Globus pallidus (tissue), 1 donor: ENCODE data around the gene NUDT15.

Experiments used
- DNase-seq: peaks from one replicate; pipeline ENCODE4 v3.0.0-alpha.2; 2015; ENCODE audit warnings: low spot score

NUDT15 gene

DNA sequence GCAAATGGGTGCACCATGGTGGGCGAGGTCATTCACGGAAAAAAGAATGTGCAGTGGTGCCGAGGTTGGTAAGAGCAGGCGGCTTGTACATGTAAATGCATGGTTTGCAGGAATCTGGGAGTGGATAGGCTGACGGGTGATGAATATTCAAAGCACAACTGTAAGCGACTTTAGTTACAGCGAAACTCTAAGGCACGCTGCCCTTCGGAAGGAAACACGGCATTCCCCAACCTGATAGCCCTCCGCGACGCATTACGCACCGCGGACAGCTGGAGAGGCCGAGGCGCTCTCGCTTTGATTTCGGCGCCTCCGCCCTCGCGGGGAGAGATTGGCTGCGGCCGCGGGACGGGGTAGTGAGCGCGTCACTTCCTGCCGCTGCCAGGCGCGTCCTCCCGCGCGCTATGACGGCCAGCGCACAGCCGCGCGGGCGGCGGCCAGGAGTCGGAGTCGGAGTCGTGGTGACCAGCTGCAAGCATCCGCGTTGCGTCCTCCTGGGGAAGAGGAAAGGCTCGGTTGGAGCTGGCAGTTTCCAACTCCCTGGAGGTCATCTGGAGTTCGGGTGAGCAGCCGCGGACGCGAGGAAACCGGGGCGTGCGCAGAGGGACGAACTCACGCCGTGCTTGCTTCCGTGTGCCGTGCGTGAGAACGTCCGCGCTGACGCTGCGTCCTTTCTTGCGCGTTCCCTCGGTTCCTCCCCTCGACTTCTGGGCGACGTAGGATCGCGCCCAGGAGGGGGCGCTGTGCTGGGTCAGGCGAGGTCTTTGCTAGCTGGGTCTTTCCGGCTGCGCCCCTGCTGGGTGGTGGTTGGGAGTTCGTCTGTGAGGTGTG is at the start of gene NUDT15:
TSS of gene NUDT15 (plus strand) at position 381 of the 828 bp plus-strand sequence. CDS start at position 402, 21 bp downstream.
- DNase-seq: peak; percentile 95

DNA sequence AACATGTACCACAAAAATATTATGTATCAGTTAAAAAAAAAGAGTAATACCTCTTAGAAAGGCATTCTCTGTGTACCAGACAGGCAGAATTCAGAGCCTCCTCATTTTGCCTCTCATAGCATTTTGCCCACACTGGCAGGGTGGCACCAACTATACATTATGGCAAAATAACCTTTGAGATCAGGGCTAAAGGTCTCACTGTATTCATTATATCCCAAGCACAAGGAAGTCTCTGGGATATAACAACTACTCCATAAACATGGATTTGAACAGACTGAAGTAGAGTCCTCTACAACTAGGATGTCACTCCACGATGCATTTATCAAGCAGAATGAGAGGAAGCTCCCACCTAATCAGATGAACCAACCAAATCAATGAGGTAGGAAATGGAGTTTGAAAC is 47.1 kb upstream of the NUDT15 start:
- DNase-seq: no peak

DNA sequence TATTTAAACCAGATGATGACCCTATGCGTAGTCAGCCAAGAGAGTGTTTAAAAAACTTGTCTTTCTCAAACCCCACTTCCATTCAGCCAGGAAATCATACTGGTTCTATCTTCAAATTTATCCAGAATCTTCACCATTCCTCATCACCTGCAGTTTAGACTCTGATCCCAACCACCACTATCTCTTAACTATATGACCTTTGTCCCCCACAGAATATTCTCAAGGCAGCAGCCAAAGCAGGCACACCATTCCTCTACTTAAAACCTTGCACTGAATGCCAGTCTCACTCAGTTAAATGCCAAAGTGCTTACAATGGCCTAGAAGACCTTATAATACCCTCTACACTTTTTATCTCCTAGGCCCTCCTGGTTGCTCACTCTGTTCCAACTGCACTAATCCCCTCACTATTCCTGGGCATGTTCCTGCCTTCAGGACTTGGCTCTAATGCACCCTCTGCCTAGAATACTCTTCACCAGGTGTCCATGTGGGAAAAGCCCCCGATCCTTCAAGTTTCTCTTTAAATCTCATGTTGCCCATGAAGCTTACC is 46.5 kb upstream of the NUDT15 start:
- no peak for DNase-seq

DNA sequence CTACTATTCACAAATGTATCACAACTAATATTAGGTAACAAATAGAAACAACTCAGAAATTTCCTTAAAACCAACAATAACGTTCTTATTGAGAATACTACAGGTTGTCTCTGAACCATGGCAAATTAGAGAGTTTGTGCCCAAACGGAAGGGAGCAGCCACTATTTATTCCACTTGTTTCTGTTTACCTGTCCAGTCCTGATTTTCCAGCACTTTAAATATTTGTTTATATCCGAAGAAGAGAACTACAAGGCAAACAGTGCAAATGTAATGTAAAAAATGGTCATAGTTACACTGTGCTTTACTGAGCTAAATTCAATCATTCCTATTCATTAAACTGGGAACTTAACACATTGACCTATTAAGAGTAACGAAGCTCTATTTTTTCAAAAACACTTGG is 45.7 kb upstream of the NUDT15 start:
- DNase-seq: no peak

DNA sequence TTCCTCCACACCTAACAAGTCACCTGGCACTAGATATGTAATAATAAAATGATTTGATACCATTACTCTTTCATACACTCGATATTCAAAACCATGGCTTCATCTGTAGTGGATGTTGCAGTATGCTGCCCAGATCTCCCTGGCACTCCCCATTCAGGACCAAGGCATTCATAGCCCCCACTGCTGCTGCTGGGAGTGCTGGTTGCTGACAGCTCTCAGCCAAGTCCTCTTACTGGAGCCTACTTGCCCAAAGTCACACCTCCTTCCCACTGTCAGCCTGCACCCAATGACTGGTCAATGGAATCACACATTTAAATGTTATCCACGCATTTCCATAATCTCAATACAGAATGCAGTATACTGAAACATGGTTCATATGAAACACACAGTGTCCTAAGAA is 40.1 kb upstream of the NUDT15 start:
- DNase-seq: no peak

DNA sequence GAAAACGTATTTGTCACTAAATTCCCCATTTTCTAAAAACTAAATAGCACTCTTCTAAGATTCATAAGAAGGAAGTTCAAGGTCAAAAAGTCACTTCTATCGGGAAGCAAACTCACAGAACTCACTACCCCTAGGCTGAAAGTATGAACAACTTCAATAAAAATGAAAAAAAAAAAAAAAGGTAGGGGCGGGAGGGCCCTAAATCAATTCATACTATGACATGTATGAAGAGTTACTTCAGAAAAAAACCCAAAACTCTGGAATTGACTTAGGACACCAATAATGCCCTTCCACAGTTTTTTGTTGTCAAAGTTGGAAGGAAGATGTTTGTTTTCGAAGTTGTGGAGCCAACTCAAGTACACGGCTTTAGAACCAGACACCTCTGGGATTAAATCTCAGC is 37.6 kb upstream of the NUDT15 start:
- no peak for DNase-seq

DNA sequence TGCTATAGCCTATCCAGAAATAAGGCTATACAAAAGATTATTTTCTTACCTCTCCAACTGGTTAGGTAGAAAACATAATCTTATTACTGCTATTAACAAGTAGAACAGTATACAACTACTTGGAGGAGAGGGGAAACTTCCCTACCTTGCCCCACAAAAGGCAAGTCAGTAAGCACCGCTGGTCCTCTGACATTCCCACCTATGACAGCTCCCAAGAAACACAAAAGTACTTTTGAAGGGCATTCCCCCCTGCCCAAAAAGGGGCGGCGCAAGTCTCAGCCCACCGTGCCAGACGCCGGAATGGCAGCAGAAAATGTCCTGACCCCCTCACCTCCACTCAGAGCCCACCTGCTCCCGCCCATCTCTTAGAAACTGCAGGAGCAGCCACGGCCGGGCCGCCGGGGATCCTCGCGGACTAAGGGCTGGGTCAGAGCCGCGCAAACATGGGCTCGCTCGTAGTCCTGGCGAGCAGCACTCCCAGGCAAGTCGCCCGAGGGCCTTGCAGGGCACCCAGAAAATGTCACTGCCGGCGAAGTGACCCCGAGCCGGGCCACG is 36.9 kb upstream of the NUDT15 start:
- no peak for DNase-seq

DNA sequence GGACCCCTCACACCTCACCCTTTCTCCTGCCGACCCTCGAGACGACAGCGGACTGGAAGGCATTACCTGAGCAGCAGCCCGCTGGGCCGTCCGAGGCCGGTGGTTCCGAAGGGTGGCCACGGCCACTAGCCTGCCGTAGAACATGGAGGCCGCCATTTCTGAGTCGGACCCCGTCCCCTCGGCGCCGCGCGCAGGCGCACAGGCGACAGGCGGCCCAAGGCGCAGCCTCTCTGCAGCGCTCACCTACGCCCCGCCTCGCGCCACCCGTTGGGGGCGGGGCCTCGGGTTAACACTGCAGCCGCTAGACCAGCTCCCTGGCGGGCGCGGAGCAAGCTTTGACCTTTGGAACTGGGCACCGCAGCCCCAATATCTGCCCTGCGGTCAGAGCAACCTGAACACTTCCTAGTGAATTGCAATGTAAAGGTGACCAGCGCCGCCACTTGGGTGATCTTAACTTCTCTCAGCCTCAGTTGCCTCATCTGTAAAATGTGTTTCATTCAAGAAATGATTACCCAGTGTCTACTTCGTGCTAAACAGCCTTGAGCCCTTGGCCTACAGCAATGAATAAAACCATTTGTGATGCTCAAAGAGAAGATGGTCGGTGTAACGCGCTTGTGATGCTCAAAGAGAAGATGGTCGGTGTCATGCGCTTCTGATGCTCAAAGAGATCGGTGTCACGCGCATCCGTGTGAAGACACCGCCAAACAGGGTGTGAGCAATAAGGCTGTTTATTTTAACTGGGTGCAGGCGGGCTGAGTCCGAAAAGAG is 36.2 kb upstream of the NUDT15 start, which contains the start of gene SUCLA2:
TSS of gene SUCLA2 (minus strand) at position 160 of the 768 bp plus-strand sequence. CDS start at position 156, 4 bp downstream.
- peak; percentile 87 for DNase-seq

DNA sequence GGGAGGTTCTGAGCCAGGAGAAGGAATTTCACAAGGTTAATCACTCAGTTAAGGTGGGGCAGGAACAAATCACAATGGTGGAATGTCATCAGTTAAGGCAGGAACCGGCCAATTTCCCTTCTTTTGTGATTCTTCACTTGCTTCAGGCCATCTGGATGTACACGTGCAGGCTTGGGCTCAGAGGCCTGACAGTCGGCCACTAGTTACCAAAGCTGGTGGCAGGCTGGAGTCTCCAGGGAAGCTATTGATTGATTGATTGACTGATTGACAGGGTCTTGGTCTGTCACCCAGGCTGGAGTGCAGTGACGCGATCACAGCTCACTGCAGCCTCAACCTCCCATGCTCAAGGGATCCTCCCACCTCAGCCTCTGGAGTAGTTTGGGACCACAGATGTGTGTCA is 35.5 kb upstream of the NUDT15 start:
- peak; percentile 10 for DNase-seq

DNA sequence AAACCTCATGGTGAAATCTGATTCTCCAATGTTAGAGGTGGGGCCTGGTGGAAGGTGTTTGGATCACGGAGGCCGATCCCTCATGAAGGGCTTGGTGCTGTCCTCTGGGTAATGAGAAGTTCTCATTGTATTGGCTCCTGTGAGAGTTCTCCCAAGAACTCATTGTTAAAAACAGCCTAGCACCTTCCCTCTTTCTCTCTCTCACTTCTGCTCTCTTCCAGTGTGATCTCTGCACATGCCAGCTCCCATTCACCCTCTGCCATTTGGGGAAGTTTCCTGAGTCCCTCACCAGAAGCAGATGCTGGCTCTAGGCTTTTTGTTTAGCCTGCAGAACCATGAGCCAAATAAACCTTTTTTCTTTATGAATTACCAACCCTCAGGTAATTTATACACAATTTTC is 33.3 kb upstream of the NUDT15 start:
- DNase-seq: peak; percentile 47

DNA sequence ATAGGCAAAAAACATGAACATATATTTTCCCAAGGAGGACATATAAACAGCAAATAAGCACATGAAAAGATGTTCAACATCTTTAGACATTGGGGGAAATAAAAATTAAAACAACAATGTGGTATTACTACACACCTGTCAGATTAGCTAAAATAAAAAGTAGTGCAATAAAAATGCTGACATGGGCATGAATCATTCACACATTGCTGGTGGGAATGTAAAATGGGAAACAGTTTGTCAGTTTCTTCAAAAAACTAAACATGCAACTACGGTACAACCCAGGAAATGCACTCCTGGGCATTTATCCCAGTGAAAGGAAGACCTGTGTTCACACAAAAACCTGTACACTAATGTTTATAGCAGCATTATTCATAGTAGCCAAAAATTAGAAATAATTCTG is 31.1 kb upstream of the NUDT15 start:
- DNase-seq: no peak

DNA sequence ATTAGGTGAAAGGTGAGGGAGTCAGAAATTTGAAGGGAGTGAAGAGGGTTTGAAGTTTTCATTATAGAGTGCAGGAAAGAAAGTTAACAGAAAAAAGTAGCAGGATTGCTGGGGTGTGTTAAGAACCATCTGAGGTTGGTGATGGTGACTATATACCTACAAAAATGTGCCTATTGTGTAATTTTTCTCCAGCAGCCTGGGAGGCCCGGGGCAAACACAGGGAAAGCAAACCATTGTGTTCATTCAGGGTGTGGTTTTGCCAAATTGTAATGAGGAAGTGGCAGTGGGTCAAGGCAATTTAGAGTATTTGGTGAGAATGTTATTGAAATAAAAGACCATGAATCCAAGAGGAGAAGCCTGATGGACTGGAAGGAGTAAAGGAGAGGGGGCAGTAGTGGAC is 28.2 kb upstream of the NUDT15 start:
- DNase-seq: no peak

DNA sequence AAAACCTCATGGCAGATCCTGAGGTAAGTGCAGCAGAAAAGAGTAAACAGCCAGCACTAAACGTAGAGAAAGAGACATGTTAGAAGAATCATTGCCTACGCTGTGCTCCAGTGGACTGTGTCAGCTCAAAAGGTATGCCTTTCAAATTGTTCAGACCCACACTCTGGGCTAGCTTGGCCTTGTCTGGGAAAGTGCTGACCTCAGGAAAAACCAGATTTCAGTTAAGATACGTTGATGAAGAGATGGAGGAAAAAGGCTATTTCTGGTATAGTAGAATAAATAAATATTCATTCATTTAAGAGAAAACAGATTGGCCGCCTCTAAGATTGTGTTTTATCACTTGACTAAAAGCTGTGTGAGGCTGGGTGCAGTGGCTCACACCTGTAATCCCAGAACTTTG is 26.8 kb upstream of the NUDT15 start:
- DNase-seq: no peak

DNA sequence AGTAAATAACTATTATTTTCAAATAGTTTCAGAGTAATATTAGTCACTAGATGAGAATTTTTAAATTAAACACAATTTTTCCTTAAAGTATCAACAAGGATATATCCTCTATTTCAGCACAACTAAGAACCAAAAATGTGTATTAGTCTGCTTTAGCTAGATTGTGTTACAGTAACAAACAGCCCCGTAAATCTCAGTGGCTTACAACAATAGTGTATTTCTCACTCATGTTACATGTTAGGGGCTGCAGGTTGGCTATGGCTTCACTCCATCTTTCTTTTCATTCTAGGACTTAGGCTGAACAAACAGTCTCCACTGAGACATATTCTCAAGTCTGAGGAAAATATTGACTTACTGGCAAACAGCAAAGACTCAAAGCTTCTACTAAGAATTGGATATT is 24.9 kb upstream of the NUDT15 start:
- DNase-seq: no peak

DNA sequence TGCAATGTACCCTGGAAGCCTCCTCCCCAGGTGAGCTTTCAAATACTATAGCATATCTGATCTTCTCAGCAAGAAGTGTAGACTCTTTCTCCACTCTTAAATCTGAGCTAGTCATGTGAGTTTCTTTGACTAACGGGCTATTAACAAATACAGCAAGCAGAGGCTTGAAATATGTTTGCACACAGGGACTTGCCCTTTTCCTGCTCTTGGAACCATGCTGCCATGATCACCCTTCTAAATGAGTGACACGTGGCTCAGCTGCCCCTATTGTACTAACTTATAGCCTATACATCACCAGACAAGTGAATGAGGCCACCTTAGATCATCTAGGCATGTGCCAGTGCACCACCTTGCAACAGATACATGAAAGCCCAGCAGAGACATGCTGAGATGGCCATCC is 23.2 kb upstream of the NUDT15 start:
- no peak for DNase-seq

DNA sequence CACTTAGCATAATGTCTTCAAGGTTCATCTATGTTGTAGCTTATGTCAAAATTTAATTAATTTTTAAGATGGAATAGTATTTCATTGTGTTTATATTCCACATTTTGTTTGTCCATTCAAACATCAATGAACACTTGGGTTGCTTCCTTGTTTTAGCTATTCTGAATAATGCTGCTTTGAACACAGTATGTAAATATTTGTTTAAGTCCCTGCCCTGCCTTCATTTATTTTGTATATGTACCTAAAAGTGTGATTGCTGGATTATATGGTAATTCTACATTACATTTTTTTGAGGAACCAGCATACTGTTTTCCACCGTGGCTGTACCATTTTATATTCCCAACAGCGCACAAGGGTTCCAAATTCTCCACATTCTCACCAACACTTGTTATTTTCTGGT is 18.9 kb upstream of the NUDT15 start:
- DNase-seq: no peak

DNA sequence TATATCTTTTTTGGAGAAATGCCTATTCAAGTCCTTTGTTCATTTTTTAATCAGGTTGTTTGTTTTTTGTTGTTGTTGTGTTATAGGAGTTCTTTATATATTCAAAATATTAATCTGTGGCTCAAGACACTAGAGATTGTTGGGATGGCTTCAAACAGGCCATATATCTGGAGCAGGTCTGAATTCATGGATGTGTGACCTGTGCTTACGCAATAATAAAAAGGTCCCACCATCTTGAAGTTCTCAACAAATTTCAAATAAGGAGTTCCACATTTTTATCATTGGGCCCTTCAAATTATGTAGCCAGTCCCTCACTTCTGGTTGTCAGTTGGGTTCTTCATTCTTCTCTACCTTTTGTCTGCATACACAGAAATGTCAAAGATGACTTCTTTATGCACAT is 17.7 kb upstream of the NUDT15 start:
- no peak for DNase-seq

DNA sequence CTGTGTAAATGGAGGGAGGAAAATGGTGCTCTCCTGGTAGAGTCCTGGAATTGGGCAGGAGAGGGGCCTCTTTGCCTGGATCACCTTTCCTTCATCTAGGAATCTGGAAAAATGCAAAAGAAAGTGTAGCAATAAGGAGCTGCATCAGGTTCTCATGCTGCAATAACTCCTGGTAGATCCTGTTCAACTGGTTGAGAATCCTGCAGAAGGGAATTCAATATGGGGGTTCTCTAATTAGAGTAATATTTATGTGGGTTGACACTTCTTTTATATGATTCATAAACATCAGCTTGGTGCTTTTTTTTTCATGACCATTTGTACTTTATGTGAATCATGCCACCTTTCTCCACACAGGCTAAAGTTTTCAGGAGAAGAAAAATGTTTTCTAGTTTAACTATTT is 9.5 kb upstream of the NUDT15 start:
- DNase-seq: no peak

DNA sequence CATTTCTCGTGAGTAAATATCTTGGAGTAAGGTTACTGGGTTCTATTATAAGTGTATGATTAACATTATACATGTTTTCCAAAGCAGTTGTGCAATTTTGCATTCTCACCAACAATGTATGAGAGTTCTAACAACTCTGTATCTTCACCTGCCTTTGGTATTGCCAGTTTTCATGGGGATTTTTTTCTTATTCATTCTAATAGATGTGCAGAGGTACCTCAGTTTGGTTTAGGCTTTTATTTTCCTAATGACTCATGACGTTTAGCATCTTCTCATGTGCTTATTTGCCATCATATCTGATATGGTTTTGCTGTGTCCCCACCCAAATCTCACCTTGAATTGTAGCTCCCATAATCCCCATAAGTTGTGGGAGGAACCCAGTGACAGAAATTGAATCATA is 7.7 kb upstream of the NUDT15 start:
- DNase-seq: no peak

DNA sequence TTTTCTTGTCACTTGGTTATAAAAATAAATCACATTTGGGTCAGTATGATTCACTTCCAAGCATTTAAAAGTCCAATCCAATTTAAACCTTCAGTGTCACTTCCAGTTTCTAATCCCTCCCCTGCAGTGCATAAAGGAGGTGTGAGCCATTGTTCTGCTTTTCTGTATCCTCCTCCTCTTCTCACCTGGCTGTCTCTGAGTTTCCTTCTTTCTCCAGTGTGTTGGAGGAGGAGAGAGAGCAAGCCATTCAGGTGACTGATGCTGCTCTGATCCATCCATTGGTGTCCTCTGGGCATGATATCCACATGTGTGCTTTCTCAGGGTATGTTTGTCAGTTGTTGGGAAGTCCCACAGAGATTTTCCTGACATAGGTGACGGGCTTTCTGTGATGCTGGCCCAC is 1.2 kb downstream of the NUDT15 start:
- no peak for DNase-seq

DNA sequence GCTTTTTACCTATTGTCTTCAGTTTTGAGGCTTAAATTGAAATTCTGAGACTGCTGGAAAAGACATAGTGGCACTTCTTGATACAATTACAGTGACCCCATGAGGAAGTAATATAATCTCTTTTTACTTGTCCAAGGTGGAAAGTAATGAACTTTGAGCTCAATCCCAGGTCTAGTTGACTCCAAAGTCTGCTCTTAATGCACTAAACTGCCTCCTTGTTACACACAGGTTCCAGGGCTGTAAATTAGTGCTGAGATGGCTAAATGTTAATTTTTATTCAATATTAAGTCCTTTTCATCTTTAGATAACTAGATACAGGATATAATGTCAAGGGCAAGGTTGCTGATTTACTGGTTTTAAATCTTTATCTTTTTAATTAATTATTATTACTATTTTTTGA is 2.5 kb downstream of the NUDT15 start:
- no peak for DNase-seq

DNA sequence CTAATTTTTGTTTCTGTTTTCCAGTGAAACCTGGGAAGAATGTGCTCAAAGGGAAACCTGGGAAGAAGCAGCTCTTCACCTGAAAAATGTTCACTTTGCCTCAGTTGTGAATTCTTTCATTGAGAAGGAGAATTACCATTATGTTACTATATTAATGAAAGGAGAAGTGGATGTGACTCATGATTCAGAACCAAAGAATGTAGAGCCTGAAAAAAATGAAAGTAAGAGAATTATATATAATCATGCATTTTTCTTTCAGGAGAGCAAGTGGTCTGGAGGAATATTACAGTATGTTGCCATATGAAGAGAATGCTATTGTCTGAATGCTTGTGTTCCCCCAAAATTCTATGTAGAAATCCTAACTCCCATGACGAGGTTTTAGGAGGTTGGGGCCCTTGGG is 3.4 kb downstream of the NUDT15 start:
- no peak for DNase-seq

DNA sequence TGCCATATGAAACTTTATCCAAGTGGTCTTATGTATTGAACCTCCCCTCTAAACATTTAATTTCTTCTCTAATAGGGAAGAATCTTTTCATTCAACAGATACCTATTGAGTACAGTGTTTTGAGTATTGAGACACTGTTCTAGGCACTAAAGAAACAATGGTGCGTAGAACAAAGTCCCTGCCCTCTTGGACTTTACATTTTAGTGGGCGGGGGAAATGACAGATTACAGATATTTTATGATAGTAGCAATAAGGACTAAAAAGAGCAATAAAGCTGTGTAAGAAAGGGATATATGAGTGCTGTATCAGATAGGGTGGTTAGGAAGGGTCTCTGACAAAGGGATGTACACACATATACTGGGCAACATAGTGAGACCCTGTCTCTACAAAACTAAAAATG is 5.4 kb downstream of the NUDT15 start:
- DNase-seq: no peak
